Body of pancreas (tissue), 4 donors: Measurements from ENCODE around the gene SFXN5.
"Not testable (repeated sequence)": the region's sequence is repeated elsewhere in the genome, so short reads cannot be mapped to it uniquely, and the experiment has no call there.

Experiments used
- POLR2A ChIP-seq, 3 donors: fragments of 450-650 bp; IDR thresholded peaks; one replicate each; pipeline ENCODE4 v1.6.1; 2016; ENCODE audit warnings: antibody characterized with exemption in 3 of 3, mild to moderate bottlenecking in 2 of 3
- TF ChIP-seq, protein P1 (sequence below), 7 experiments: fragments of 450-650 bp in 4 of 7; fragments of 200-600 bp in 3 of 7; sonication (generic) in 3 of 7; IDR thresholded peaks; one replicate each; pipeline ENCODE4 v1.5.1; 2016 to 2019; ENCODE audit warnings: antibody characterized with exemption in 7 of 7

DNA sequence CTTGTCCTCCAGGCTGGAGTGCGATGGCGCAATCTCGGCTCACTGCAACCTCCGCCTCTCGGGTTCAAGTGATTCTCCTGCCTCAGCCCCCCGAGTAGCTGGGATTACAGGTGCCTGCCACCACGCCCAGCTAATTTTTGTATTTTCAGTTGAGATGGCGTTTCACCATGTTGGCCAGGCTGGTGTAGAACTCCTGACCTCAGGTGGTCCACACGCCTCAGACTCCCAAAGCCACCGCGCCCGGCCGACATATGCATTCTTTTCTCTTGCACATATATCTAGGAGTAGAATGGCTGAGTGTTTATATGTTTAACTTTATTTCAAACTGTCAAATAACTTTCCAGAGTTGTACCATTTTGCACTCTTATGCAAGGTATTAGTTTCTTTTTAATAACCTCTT, 164.1 kb downstream of the SFXN5 start:
- TF ChIP-seq POLR2A (IDR thresholded peaks at IDR 0.05) = not testable (repeated sequence)
- TF ChIP-seq, protein P1, sequence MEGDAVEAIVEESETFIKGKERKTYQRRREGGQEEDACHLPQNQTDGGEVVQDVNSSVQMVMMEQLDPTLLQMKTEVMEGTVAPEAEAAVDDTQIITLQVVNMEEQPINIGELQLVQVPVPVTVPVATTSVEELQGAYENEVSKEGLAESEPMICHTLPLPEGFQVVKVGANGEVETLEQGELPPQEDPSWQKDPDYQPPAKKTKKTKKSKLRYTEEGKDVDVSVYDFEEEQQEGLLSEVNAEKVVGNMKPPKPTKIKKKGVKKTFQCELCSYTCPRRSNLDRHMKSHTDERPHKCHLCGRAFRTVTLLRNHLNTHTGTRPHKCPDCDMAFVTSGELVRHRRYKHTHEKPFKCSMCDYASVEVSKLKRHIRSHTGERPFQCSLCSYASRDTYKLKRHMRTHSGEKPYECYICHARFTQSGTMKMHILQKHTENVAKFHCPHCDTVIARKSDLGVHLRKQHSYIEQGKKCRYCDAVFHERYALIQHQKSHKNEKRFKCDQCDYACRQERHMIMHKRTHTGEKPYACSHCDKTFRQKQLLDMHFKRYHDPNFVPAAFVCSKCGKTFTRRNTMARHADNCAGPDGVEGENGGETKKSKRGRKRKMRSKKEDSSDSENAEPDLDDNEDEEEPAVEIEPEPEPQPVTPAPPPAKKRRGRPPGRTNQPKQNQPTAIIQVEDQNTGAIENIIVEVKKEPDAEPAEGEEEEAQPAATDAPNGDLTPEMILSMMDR (IDR thresholded peaks at IDR 0.05) = not testable (repeated sequence)
